ENCODE data around the gene GRN. TPM values are rescaled to one million over a fixed set of nuclear protein-coding genes. Genes with fewer than 3 reads are reported as not detected.

GRN gene
- total RNA-seq, 5 donors from 2014 or later (not counting 1 experiment from before 2014, with no cell fraction given), result 21.0 to 48.3 (median 40.1) TPM

- H3K4me3 ChIP-seq (ENCODE audit: control insufficient read depth in 1 of 2, extremely low read depth in 1 of 2, low read length in 1 of 2), result no peak overlapping the region
- Mint-ChIP-seq H3K27ac (no peak overlapping the region), H3K4me1 (peaks cover 0 to 4% (median 0%) of the 10 kb centered on the region in 3 donors), H3K4me3 (no peak overlapping the region), H3K36me3 (peaks cover 45% of the 10 kb centered on the region), H3K27me3 (no peaks in the 10 kb centered on the region), H3K9me3 (no peaks in the 10 kb centered on the region)
- no CpG with 5 or more reads among the region's 3 CpGs for WGBS (ENCODE audit: insufficient coverage)
- H3K36me3 ChIP-seq (ENCODE audit: control insufficient read depth in 2 of 2, extremely low read depth in 1 of 2, insufficient read depth in 1 of 2, low read length in 1 of 2), result peaks cover 10 to 58% of the 10 kb centered on the region in 2 donors
- no peak overlapping the region for H3K27ac ChIP-seq (ENCODE audit: low read length)
- DNase-seq (no peak), ATAC-seq (replicated peaks in 1 of 4) (no peak)
- H3K27me3 ChIP-seq (replicated peaks in 1 of 2; ENCODE audit: control insufficient read depth in 2 of 2, extremely low read depth in 1 of 2, insufficient read depth in 2 of 2, low read length in 1 of 2), result no peaks in the 10 kb centered on the region
- ChIA-PET POLR2A (interaction anchor here in 1 of 2 donors (0.6 kb wide), 1 partner anchor 252 kb away, joined by 3 read pairs; no protein-coding TSS in a partner anchor), CTCF (no interaction called here)
- no peaks in the 10 kb centered on the region for H3K9me3 ChIP-seq
- no peaks in the 10 kb centered on the region for H3K4me1 ChIP-seq (ENCODE audit: control insufficient read depth in 1 of 2, extremely low read depth in 1 of 2, insufficient read depth in 2 of 2, low read length in 2 of 2)
Measured at GRCh38 chr17:44400226-44400847, 55.2 kb downstream of the GRN start.

Other genes with a start within 250 kb of the GRN start
- 10 to 100 TPM; 68.6 to 81.4 (median 72.8) TPM for gene HDAC5, start 221.7 kb upstream of the GRN start, total RNA-seq
- gene HROB, start 203.4 kb upstream of the GRN start, total RNA-seq, result 1 to 10 TPM in 4 of 5 donors, under 1 TPM in 1; 0.73 to 3.4 (median 1.1) TPM
- under 1 TPM in 1 of 5 donors, not detected in 4; 0.15 TPM for gene ASB16, start 174.6 kb upstream of the GRN start, total RNA-seq
- gene TMUB2, start 158.3 kb upstream of the GRN start, total RNA-seq, result 10 to 100 TPM; 42.0 to 46.6 (median 43.0) TPM
- 100 to 1,000 TPM; 101 to 130 (median 125) TPM for gene ATXN7L3, start 145.4 kb upstream of the GRN start, total RNA-seq
- gene UBTF, start 125.6 kb upstream of the GRN start, total RNA-seq, result 100 to 1,000 TPM; 162 to 228 (median 213) TPM
- gene SLC4A1, start 77.2 kb upstream of the GRN start, total RNA-seq, result not detected
- under 1 TPM in 3 of 5 donors, not detected in 2; 0.38 to 0.65 (median 0.41) TPM for gene RUNDC3A, start 36.7 kb upstream of the GRN start, total RNA-seq
- 100 to 1,000 TPM in 3 of 5 donors, 10 to 100 TPM in 2; 78.6 to 108 (median 104) TPM for gene SLC25A39, start 20.5 kb upstream of the GRN start, total RNA-seq
- gene FAM171A2, start 18.6 kb downstream of the GRN start, total RNA-seq, result 1 to 10 TPM in 2 of 5 donors, under 1 TPM in 3; 0.18 to 1.5 (median 0.89) TPM
- gene ITGA2B, start 44.3 kb downstream of the GRN start, total RNA-seq, result 1 to 10 TPM in 3 of 5 donors, under 1 TPM in 2; 0.41 to 3.9 (median 1.1) TPM
- gene GPATCH8, start 158.1 kb downstream of the GRN start, total RNA-seq, result 10 to 100 TPM; 68.1 to 86.0 (median 69.0) TPM
- gene FZD2, start 212.2 kb downstream of the GRN start, total RNA-seq, result under 1 TPM in 3 of 5 donors, not detected in 2; 0.20 to 0.38 (median 0.38) TPM